ENCODE results near the gene MAMLD1. TPM values are rescaled to one million over a fixed set of nuclear protein-coding genes. Genes with fewer than 3 reads are reported as not detected.

Gene MAMLD1
- total RNA-seq, 4 donors from 2014 or later = 0.23 to 2.1 (median 0.96) TPM

DNA sequence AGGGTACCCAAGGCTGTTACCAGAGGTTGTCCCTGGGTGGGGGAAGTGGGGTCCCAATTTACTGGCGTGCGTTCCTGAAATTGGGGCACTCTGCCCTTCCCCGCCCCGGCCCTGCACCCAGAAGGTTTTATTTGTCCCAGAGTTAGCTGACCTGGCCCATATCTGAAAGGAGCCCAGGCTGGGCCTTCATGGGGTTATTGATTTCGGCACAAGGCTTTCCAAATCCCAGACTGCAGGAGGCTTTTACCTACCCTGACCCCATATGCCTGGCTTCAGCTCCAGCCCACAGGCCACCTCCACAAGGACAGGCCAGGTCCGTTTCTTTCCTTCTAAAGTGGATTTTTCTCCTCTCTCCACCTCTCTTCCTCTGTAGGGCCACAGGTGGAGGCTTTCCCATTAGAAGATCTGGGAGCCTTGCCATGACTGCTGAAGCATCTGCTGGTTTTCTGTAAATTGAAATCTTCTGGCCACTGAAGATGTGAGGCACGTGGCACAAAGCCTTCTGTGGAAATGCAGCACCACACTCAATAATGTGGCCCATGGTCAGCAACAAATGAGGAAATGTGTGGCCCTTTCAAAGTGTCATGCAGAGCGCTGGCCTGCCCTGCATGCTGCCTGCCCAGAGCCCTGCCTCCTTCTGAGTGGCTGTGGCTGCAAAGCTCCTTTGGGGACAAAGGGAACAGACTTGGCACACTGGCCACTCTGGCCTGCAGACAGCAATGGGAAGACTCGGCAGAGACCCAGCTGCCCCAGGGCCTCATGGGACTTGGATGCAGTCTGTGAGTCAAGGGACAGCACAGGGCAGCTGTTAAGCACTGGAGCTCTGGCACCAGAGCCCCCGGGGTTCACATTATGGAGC, 162.2 kb downstream of the MAMLD1 start:
- WGBS, 2 donors = 82 to 88% methylated on average over 4 to 6 of the region's 10 CpGs
- Histone ChIP-seq H3K9me3 (no peaks in the 10 kb centered on the region), H3K36me3 (no peaks in the 10 kb centered on the region), H3K4me3 (no peak overlapping the region), H3K27ac (no peak overlapping the region), H3K27me3 (no peaks in the 10 kb centered on the region), H3K4me1 (no peaks in the 10 kb centered on the region)
- TF ChIP-seq POLR2A (IDR thresholded peaks at IDR 0.05) = no peak
- TF ChIP-seq, protein P1, sequence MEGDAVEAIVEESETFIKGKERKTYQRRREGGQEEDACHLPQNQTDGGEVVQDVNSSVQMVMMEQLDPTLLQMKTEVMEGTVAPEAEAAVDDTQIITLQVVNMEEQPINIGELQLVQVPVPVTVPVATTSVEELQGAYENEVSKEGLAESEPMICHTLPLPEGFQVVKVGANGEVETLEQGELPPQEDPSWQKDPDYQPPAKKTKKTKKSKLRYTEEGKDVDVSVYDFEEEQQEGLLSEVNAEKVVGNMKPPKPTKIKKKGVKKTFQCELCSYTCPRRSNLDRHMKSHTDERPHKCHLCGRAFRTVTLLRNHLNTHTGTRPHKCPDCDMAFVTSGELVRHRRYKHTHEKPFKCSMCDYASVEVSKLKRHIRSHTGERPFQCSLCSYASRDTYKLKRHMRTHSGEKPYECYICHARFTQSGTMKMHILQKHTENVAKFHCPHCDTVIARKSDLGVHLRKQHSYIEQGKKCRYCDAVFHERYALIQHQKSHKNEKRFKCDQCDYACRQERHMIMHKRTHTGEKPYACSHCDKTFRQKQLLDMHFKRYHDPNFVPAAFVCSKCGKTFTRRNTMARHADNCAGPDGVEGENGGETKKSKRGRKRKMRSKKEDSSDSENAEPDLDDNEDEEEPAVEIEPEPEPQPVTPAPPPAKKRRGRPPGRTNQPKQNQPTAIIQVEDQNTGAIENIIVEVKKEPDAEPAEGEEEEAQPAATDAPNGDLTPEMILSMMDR (IDR thresholded peaks at IDR 0.05) = no peak
- intact Hi-C loops (cut with DNase I) = no loop called here
- no peak for DNase-seq

DNA sequence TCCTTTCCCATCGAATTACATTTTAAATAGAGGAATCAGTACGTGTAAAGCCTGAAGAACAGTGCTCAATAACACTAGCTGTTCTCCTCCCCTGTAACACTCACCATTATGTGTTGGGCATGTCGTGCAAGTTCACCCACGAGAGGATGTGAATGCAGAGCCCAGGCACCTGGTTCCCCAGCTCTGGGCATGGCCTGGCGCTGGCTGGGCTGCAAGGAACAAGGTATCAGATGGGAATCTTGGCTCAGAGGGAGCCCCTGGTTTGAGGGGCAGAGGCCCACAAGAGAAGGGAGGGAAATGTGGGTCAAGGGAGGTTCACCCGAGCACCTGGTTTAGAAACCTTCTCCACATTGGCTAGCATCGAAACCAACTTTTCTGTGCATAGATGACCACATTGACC, 163.6 kb downstream of the MAMLD1 start:
- 58 to 71% methylated on average over 5 to 7 of the region's 7 CpGs for WGBS, 2 donors
- TF ChIP-seq, protein P1 (IDR thresholded peaks at IDR 0.05) = no peak
- TF ChIP-seq POLR2A (IDR thresholded peaks at IDR 0.05) = no peak
- Histone ChIP-seq H3K27me3 (no peaks in the 10 kb centered on the region), H3K4me1 (no peaks in the 10 kb centered on the region), H3K9me3 (no peaks in the 10 kb centered on the region), H3K36me3 (no peaks in the 10 kb centered on the region), H3K4me3 (no peak overlapping the region), H3K27ac (no peak overlapping the region)
- intact Hi-C loops (cut with DNase I) = no loop called here
- no peak for DNase-seq

DNA sequence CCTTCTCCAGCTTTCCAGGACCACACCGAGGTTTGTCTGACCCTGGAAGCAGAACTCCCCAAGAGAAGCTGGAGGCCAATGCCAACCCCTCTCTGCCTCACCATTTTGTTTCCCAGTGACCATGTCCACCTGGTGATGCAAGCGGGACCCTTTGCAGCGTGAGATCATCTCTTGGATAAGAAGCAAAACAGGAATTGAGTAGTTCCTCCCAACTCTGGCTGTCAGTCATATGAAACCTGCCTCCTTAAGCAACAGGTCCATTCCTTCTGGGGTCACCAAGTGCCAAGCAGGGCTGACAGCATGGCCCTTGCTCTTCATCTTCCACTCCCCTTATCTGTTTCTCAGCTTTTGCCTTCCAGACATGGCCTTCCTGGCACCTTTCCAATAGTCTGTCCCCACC, 164.0 kb downstream of the MAMLD1 start:
- 67 to 86% methylated on average over 3 of the region's 3 CpGs for WGBS, 2 donors
- Histone ChIP-seq H3K27me3 (no peaks in the 10 kb centered on the region), H3K4me3 (no peak overlapping the region), H3K9me3 (no peaks in the 10 kb centered on the region), H3K27ac (no peak overlapping the region), H3K4me1 (no peaks in the 10 kb centered on the region), H3K36me3 (no peaks in the 10 kb centered on the region)
- intact Hi-C loops (cut with DNase I) = no loop called here
- no peak for DNase-seq
- TF ChIP-seq, protein P1 (IDR thresholded peaks at IDR 0.05) = no peak
- TF ChIP-seq POLR2A (IDR thresholded peaks at IDR 0.05) = no peak

DNA sequence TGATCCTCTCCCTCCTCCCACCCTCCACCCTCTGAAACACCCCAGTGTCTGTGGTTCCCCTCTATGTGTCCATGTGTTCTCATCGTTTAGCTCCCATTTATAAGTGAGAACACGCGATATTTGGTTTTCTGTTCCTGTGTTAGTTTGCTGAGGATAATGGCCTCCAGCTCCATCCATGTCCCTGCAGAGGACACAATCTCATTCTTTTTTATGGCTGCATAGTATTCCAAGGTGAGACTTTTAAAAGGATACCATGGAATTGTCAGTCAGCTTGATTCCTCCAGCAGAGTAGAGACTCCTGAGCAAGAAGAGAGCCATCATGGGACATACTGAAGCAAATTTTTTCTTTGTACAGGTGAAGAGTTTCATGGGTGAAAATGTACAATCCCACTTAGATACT, 166.5 kb downstream of the MAMLD1 start:
- no peaks in the 10 kb centered on the region for H3K4me1 ChIP-seq
- TF ChIP-seq, protein P1 (IDR thresholded peaks at IDR 0.05) = no peak
- no peak for TF ChIP-seq POLR2A (IDR thresholded peaks at IDR 0.05)
- no peak for DNase-seq
- no peaks in the 10 kb centered on the region for H3K9me3 ChIP-seq
- WGBS, 2 donors = 89 to 100% methylated on average over 2 to 3 of the region's 3 CpGs
- no peaks in the 10 kb centered on the region for H3K36me3 ChIP-seq
- H3K27me3 ChIP-seq = no peaks in the 10 kb centered on the region
- H3K27ac ChIP-seq = no peak overlapping the region
- intact Hi-C loops (cut with DNase I) = no loop called here
- no peak overlapping the region for H3K4me3 ChIP-seq

DNA sequence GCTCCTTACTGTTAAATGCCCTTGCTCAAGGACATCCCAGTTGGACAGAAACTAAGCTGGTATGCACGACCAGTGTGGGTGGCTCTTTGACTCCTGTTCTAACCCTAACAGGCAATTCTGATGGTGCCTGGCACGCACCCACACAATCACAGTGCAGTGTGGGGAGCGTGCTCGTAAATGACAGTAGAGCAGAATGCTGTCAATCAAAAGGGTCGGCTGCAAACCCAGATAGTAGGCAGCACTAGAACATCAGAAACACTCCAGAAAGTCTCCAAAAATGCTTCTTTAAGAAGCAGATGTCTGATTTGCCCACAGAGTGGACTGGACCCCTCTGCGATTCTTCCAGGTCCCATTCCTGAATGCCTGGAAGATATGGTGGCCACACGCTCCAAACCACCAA, 167.7 kb downstream of the MAMLD1 start:
- no peak overlapping the region for H3K4me3 ChIP-seq
- no peaks in the 10 kb centered on the region for H3K27me3 ChIP-seq
- DNase-seq = no peak
- no peaks in the 10 kb centered on the region for H3K9me3 ChIP-seq
- no peaks in the 10 kb centered on the region for H3K36me3 ChIP-seq
- intact Hi-C loops (cut with DNase I) = no loop called here
- TF ChIP-seq, protein P1 (IDR thresholded peaks at IDR 0.05) = no peak
- TF ChIP-seq POLR2A (IDR thresholded peaks at IDR 0.05) = no peak
- WGBS, 2 donors = 97 to 100% methylated on average over 2 to 6 of the region's 7 CpGs
- H3K4me1 ChIP-seq = no peaks in the 10 kb centered on the region
- H3K27ac ChIP-seq = no peak overlapping the region

Data from esophagus squamous epithelium (tissue), 5 donors.